Astrocyte (in vitro differentiated cells and primary cell): Measurements from ENCODE around the gene ZNF112. TPM values are rescaled to one million over a fixed set of nuclear protein-coding genes. Genes with fewer than 3 reads are reported as not detected.

Experiments used
- DNase-seq: peaks from one replicate; pipeline ENCODE4 v3.0.0-alpha.2; 2010; ENCODE audit warnings: low read depth
- FAIRE-seq: peaks from 2 replicates; lab custom pipeline; 2011; peaks lifted over from hg19 to GRCh38; lab: Jason Lieb, UNC
- H2AFZ ChIP-seq: 2 replicates; pipeline ENCODE4 v1.6.0; 2012; ENCODE audit warnings: low read depth, low read length, inconsistent platforms
- H3K27ac ChIP-seq: 2 replicates; pipeline ENCODE4 v1.5.1; 2011; ENCODE audit warnings: low read depth, low read length, inconsistent platforms
- H3K27me3 ChIP-seq: 2 replicates; pipeline ENCODE4 v1.6.0; 2011; ENCODE audit warnings: low read length, inconsistent platforms; ENCODE audit not compliant: insufficient read depth
- H3K36me3 ChIP-seq: 2 replicates; pipeline ENCODE4 v1.5.1; 2011; ENCODE audit warnings: low read length, inconsistent platforms; ENCODE audit not compliant: insufficient read depth
- H3K4me1 ChIP-seq: 2 replicates; pipeline ENCODE4 v1.5.1; 2011; ENCODE audit warnings: low read length, inconsistent platforms; ENCODE audit not compliant: insufficient read depth
- H3K4me2 ChIP-seq: 2 replicates; pipeline ENCODE4 v1.6.0; 2012; ENCODE audit warnings: low read length, inconsistent platforms
- H3K4me3 ChIP-seq: 2 replicates; pipeline ENCODE4 v1.5.1; 2011; ENCODE audit warnings: low read depth, mild to moderate bottlenecking, low read length, inconsistent platforms; ENCODE audit not compliant: insufficient read depth
- H3K79me2 ChIP-seq: 2 replicates; pipeline ENCODE4 v1.6.0; 2012; ENCODE audit warnings: mild to moderate bottlenecking, low read length, inconsistent platforms; ENCODE audit not compliant: insufficient read depth
- H3K9ac ChIP-seq: 2 replicates; pipeline ENCODE4 v1.6.0; 2012; ENCODE audit warnings: mild to moderate bottlenecking, low read length, inconsistent platforms
- H3K9me3 ChIP-seq: 2 replicates; pipeline ENCODE4 v1.5.1; 2012; ENCODE audit warnings: low read depth, mild to moderate bottlenecking, low read length, inconsistent platforms; ENCODE audit not compliant: insufficient read depth
- H4K20me1 ChIP-seq: 2 replicates; pipeline ENCODE4 v1.6.0; 2012; ENCODE audit warnings: low read length, inconsistent platforms; ENCODE audit not compliant: insufficient read depth
- H3K27ac Mint-ChIP-seq: one replicate; pipeline ENCODE4 v1.8.0; 2021; ENCODE audit warnings: mild to moderate bottlenecking, mixed read lengths; ENCODE audit not compliant: unreplicated experiment
- H3K27me3 Mint-ChIP-seq: one replicate; pipeline ENCODE4 v1.8.0; 2021; ENCODE audit warnings: low read depth, mixed read lengths; ENCODE audit not compliant: unreplicated experiment
- H3K36me3 Mint-ChIP-seq: one replicate; pipeline ENCODE4 v1.8.0; 2021; ENCODE audit warnings: low read depth, mixed read lengths; ENCODE audit not compliant: unreplicated experiment
- H3K4me1 Mint-ChIP-seq: one replicate; pipeline ENCODE4 v1.8.0; 2021; ENCODE audit warnings: low read depth, mixed read lengths; ENCODE audit not compliant: unreplicated experiment
- H3K4me3 Mint-ChIP-seq: one replicate; pipeline ENCODE4 v1.8.0; 2021; ENCODE audit warnings: mild to moderate bottlenecking, moderate library complexity, mixed read lengths; ENCODE audit not compliant: unreplicated experiment
- H3K9me3 Mint-ChIP-seq: one replicate; pipeline ENCODE4 v1.8.0; 2021; ENCODE audit warnings: mild to moderate bottlenecking, mixed read lengths; ENCODE audit not compliant: unreplicated experiment
- EZH2 ChIP-seq: IDR thresholded peaks from 2 replicates; pipeline ENCODE4 v1.6.1; 2012; ENCODE audit warnings: mild to moderate bottlenecking, low read length, inconsistent platforms; ENCODE audit not compliant: insufficient read depth
- total RNA-seq: library from RNA; stranded (reverse); gene quantifications from 2 replicates; pipeline ENCODE4 v1.2.1, GENCODE V29; 2021
- TF ChIP-seq, protein P1 (sequence below): IDR thresholded peaks from 2 replicates; pipeline ENCODE4 v1.5.1; 2011; ENCODE audit warnings: low read depth, mild to moderate bottlenecking, inconsistent platforms, low read length, moderate library complexity; ENCODE audit not compliant: insufficient read depth

Gene ZNF112
- total RNA-seq, 1 donor from 2014 or later, result 4.4 TPM

DNA sequence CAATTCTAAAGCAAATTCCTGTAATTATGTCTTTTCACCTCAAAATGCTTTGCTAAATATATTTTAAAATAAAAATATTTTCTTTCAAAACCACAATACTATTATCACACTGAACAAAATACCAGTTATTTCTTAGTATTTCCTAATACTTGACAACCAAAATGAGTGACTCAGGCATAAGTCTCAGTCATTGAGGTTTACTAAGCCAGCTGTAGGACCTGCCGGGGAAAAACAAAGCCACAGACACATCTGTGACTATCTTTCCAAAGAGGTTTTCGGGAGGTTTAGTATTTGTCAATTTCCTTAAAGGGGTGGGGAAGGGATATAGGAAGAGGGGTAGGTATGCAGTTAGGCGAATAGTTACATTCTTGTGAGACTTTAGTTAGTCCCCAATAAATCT, 48.5 kb downstream of the ZNF112 start:
- H3K27ac ChIP-seq, result no peak overlapping the region
- no peaks in the 10 kb centered on the region for H3K36me3 ChIP-seq
- peaks cover 3% of the 10 kb centered on the region for H3K36me3 Mint-ChIP-seq
- H2AFZ ChIP-seq, result no peak overlapping the region
- no peaks in the 10 kb centered on the region for H3K79me2 ChIP-seq
- H3K9me3 ChIP-seq, result no peaks in the 10 kb centered on the region
- H3K4me1 ChIP-seq, result no peaks in the 10 kb centered on the region
- peaks cover 4% of the 10 kb centered on the region for H3K9me3 Mint-ChIP-seq
- peaks cover 3% of the 10 kb centered on the region for H3K4me1 Mint-ChIP-seq
- no peaks in the 10 kb centered on the region for H4K20me1 ChIP-seq
- no peak overlapping the region for H3K4me3 ChIP-seq
- TF ChIP-seq, protein P1, sequence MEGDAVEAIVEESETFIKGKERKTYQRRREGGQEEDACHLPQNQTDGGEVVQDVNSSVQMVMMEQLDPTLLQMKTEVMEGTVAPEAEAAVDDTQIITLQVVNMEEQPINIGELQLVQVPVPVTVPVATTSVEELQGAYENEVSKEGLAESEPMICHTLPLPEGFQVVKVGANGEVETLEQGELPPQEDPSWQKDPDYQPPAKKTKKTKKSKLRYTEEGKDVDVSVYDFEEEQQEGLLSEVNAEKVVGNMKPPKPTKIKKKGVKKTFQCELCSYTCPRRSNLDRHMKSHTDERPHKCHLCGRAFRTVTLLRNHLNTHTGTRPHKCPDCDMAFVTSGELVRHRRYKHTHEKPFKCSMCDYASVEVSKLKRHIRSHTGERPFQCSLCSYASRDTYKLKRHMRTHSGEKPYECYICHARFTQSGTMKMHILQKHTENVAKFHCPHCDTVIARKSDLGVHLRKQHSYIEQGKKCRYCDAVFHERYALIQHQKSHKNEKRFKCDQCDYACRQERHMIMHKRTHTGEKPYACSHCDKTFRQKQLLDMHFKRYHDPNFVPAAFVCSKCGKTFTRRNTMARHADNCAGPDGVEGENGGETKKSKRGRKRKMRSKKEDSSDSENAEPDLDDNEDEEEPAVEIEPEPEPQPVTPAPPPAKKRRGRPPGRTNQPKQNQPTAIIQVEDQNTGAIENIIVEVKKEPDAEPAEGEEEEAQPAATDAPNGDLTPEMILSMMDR, result no peak
- H3K27ac Mint-ChIP-seq, result no peak overlapping the region
- no peaks in the 10 kb centered on the region for H3K27me3 Mint-ChIP-seq
- FAIRE-seq (no peak), DNase-seq (peak; percentile 10)
- H3K4me3 Mint-ChIP-seq, result no peak overlapping the region
- H3K4me2 ChIP-seq, result no peak overlapping the region
- H3K27me3 ChIP-seq, result no peaks in the 10 kb centered on the region
- no peak overlapping the region for H3K9ac ChIP-seq

DNA sequence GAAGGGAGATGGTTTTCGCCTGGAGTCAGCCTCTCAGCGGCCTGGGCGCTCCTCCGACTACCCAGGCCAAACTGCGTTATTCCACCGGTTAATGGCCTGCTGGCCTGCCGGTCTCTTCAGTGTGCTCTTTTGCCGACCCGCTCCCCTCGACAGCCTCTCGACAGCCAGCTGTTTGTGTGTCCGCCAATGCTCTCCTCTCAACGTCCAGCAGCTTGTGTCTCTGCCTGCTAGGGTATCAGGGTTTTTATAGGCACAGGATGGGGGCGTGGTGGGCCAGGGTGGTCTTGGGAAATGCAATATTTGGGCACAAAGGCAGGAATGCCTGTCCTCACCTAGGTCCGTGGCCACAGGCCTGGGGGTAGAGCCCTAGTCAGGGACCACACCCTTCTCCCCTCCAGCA, 50.2 kb downstream of the ZNF112 start:
- H3K27me3 Mint-ChIP-seq, result no peaks in the 10 kb centered on the region
- DNase-seq (no peak), FAIRE-seq (no peak)
- Histone ChIP-seq H3K36me3 (no peaks in the 10 kb centered on the region), H3K4me2 (no peak overlapping the region), H3K79me2 (no peaks in the 10 kb centered on the region), H3K9me3 (no peaks in the 10 kb centered on the region), H3K4me3 (no peak overlapping the region), H3K4me1 (no peaks in the 10 kb centered on the region), H2AFZ (no peak overlapping the region), H3K27ac (no peak overlapping the region), H3K9ac (no peak overlapping the region), H3K27me3 (no peaks in the 10 kb centered on the region), H4K20me1 (no peaks in the 10 kb centered on the region)
- H3K4me3 Mint-ChIP-seq, result no peak overlapping the region
- peaks cover 4% of the 10 kb centered on the region for H3K9me3 Mint-ChIP-seq
- no peak overlapping the region for H3K27ac Mint-ChIP-seq
- H3K36me3 Mint-ChIP-seq, result peaks cover 3% of the 10 kb centered on the region
- peaks cover 3% of the 10 kb centered on the region for H3K4me1 Mint-ChIP-seq
- TF ChIP-seq, protein P1, result no peak
- no peak for TF ChIP-seq EZH2

DNA sequence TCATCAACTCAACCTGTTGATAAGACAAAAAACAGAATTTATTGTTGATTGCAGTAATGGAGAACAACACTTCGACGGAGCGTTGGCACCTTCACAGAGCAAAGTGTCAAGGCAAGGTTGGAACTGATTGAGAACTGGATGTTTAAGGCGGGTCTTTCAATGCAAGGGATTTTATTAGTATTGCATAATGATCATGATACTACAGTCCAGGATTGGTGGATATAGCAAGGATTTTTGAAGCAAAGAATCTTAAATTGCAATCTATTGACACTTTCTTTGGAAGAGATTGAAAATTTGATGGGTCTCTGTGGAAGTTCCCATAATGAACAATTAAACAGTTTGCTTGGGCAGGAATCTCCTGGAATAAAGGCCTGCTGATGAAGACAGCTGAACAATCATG, 51.0 kb downstream of the ZNF112 start:
- no peaks in the 10 kb centered on the region for H3K27me3 ChIP-seq
- no peaks in the 10 kb centered on the region for H3K36me3 ChIP-seq
- Mint-ChIP-seq H3K27me3 (no peaks in the 10 kb centered on the region), H3K36me3 (peaks cover 8% of the 10 kb centered on the region), H3K9me3 (peaks cover 4% of the 10 kb centered on the region), H3K4me3 (peak overlapping the region; percentile 92), H3K27ac (no peak overlapping the region), H3K4me1 (peaks cover 3% of the 10 kb centered on the region)
- H3K9me3 ChIP-seq, result no peaks in the 10 kb centered on the region
- no peak overlapping the region for H3K27ac ChIP-seq
- no peaks in the 10 kb centered on the region for H3K4me1 ChIP-seq
- no peaks in the 10 kb centered on the region for H3K79me2 ChIP-seq
- no peak for TF ChIP-seq EZH2
- TF ChIP-seq, protein P1, result no peak
- no peaks in the 10 kb centered on the region for H4K20me1 ChIP-seq
- FAIRE-seq, result no peak
- no peak for DNase-seq
- H2AFZ ChIP-seq, result peak overlapping the region; percentile 28
- peak overlapping the region; percentile 91 for H3K4me2 ChIP-seq
- peak overlapping the region; percentile 92 for H3K4me3 ChIP-seq
- H3K9ac ChIP-seq, result no peak overlapping the region
